ENCODE measurements around the gene MCU. TPM values are rescaled to one million over a fixed set of nuclear protein-coding genes. Genes with fewer than 3 reads are reported as not detected.
A peak's percentile ranks its signal among the peaks of the same experiment; 100 is the strongest.

The MCU gene
- total RNA-seq, 1 experiment from 2014 or later = 70.2 TPM

DNA sequence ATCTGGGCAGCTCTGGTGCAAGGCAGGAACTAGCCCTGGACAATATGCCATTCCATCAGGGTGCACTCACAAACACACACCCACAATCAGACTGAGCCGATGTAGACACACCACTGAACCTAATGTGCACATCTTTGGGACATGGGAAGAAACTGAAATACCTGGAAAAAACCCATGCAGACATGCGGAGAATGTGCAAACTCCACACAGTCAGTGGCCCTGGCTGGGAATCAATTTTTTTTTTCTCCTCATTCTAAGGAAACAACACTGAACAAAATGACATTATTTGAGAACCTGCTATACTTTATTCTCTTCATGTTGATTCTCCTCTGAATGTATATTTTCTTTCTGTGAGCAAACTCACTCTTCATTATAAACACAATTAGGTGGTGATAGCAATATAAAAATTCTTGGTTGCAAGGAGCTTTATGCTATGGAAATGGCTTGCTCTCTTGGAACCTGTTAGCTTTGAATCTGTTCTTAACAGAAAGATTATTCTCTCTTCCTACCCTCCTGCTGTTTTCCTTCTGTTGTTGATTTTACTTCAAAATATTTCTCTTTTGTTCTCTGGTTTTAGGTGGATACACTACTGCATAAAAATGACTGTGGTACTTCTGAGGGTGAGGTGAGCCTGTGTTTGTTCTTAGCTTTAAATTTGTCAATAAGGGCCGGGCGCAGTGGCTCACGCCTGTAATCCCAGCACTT is 33.1 kb upstream of the MCU start:
- no peaks in the 10 kb centered on the region for H3K36me3 Mint-ChIP-seq (ENCODE audit: insufficient read depth, unreplicated experiment)
- H3K27ac Mint-ChIP-seq (ENCODE audit: unreplicated experiment) = peak overlapping the region; percentile 8
- no peaks in the 10 kb centered on the region for H3K9me3 Mint-ChIP-seq (ENCODE audit: low read depth, unreplicated experiment)
- no TSS peak for BruUV-seq (replicated peaks)
- H3K27me3 Mint-ChIP-seq (ENCODE audit: unreplicated experiment) = no peaks in the 10 kb centered on the region
- H3K4me3 Mint-ChIP-seq (ENCODE audit: low read depth, unreplicated experiment) = no peak overlapping the region
- DNase-seq = no peak
- CTCF ChIA-PET = interaction anchor here (0.6 to 1.8 kb wide), 5 partner anchors 8 to 184 kb away, joined by 3 to 5 read pairs (median 5); no protein-coding TSS in a partner anchor
- TF ChIP-seq, protein P1, sequence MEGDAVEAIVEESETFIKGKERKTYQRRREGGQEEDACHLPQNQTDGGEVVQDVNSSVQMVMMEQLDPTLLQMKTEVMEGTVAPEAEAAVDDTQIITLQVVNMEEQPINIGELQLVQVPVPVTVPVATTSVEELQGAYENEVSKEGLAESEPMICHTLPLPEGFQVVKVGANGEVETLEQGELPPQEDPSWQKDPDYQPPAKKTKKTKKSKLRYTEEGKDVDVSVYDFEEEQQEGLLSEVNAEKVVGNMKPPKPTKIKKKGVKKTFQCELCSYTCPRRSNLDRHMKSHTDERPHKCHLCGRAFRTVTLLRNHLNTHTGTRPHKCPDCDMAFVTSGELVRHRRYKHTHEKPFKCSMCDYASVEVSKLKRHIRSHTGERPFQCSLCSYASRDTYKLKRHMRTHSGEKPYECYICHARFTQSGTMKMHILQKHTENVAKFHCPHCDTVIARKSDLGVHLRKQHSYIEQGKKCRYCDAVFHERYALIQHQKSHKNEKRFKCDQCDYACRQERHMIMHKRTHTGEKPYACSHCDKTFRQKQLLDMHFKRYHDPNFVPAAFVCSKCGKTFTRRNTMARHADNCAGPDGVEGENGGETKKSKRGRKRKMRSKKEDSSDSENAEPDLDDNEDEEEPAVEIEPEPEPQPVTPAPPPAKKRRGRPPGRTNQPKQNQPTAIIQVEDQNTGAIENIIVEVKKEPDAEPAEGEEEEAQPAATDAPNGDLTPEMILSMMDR (IDR thresholded peaks at IDR 0.05; ENCODE audit: unreplicated experiment) = no peak
- intact Hi-C loops (cut with micrococcal nuclease; ENCODE audit: unreplicated experiment) = no loop called here
- H3K4me1 Mint-ChIP-seq (ENCODE audit: low read depth, unreplicated experiment) = peaks cover 27% of the 10 kb centered on the region

DNA sequence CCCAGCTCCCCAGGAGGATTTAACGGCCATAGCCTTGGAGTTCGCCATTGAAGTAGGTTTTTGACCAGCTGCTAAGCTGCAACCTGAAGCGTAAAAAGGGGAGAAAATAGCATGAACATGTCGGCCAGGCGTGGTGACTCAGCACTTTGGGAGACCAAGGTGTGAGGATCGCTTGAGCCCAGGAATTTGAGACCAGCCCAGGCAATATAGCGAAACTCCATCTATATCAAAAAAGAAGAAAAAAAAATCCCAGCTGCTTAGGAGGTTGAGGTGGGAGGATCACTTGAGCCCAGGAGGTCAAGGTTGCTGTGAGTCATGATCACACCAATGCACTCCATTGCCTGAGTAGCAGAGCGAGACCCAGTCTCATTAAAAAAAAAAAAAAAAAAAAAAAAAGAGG is 32.2 kb upstream of the MCU start:
- peak; percentile 10 for DNase-seq
- Mint-ChIP-seq H3K9me3 (ENCODE audit: low read depth, unreplicated experiment) (no peaks in the 10 kb centered on the region), H3K4me1 (ENCODE audit: low read depth, unreplicated experiment) (peaks cover 27% of the 10 kb centered on the region), H3K4me3 (ENCODE audit: low read depth, unreplicated experiment) (no peak overlapping the region), H3K36me3 (ENCODE audit: insufficient read depth, unreplicated experiment) (no peaks in the 10 kb centered on the region), H3K27ac (ENCODE audit: unreplicated experiment) (peak overlapping the region; percentile 8), H3K27me3 (ENCODE audit: unreplicated experiment) (no peaks in the 10 kb centered on the region)
- TF ChIP-seq, protein P1 (IDR thresholded peaks at IDR 0.05; ENCODE audit: unreplicated experiment) = no peak
- intact Hi-C loops (cut with micrococcal nuclease; ENCODE audit: unreplicated experiment) = no loop called here
- CTCF ChIA-PET = interaction anchor here (0.6 to 1.7 kb wide), 4 partner anchors 9 to 276 kb away, joined by 3 to 8 read pairs (median 5); no protein-coding TSS in a partner anchor
- BruUV-seq (replicated peaks) = no TSS peak

- CTCF ChIA-PET = interaction anchor here (1.7 kb wide), 1 partner anchor 16 kb away, joined by 5 read pairs; no protein-coding TSS in a partner anchor
- intact Hi-C loops (cut with micrococcal nuclease; ENCODE audit: unreplicated experiment) = no loop called here
- no peaks in the 10 kb centered on the region for H3K9me3 Mint-ChIP-seq (ENCODE audit: low read depth, unreplicated experiment)
- BruUV-seq (replicated peaks) = no TSS peak
- no peaks in the 10 kb centered on the region for H3K36me3 Mint-ChIP-seq (ENCODE audit: insufficient read depth, unreplicated experiment)
- H3K4me1 Mint-ChIP-seq (ENCODE audit: low read depth, unreplicated experiment) = peaks cover 27% of the 10 kb centered on the region
- no peaks in the 10 kb centered on the region for H3K27me3 Mint-ChIP-seq (ENCODE audit: unreplicated experiment)
- H3K4me3 Mint-ChIP-seq (ENCODE audit: low read depth, unreplicated experiment) = no peak overlapping the region
- H3K27ac Mint-ChIP-seq (ENCODE audit: unreplicated experiment) = peak overlapping the region; percentile 8
- TF ChIP-seq, protein P1 (IDR thresholded peaks at IDR 0.05; ENCODE audit: unreplicated experiment) = no peak
- no peak for DNase-seq
Observed at GRCh38 chr10:72660220-72660619, 31.7 kb upstream of the MCU start.

DNA sequence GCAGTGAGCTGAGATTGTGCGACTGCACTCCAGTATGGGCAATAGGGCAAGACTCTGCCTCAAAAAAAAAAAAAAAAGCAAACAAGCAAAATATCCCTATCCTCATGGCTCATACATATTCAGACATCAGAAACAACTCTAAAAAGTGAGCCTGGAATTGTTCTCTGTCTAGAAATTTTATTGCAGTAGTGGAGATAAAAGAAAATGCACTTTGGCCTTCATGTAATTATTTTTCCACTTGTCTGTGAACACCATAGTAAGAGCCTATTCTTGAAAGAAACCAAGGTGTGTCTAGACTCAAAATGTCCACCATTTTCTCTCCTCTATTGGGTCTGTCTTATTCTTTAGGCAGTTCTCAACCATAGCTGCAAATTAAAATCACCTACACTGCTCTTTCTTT is 30.5 kb upstream of the MCU start:
- no peaks in the 10 kb centered on the region for H3K27me3 Mint-ChIP-seq (ENCODE audit: unreplicated experiment)
- TF ChIP-seq, protein P1 (IDR thresholded peaks at IDR 0.05; ENCODE audit: unreplicated experiment) = no peak
- H3K27ac Mint-ChIP-seq (ENCODE audit: unreplicated experiment) = no peak overlapping the region
- no peak overlapping the region for H3K4me3 Mint-ChIP-seq (ENCODE audit: low read depth, unreplicated experiment)
- no peak for DNase-seq
- H3K36me3 Mint-ChIP-seq (ENCODE audit: insufficient read depth, unreplicated experiment) = no peaks in the 10 kb centered on the region
- no TSS peak for BruUV-seq (replicated peaks)
- CTCF ChIA-PET = no interaction called here
- no peaks in the 10 kb centered on the region for H3K9me3 Mint-ChIP-seq (ENCODE audit: low read depth, unreplicated experiment)
- intact Hi-C loops (cut with micrococcal nuclease; ENCODE audit: unreplicated experiment) = no loop called here
- H3K4me1 Mint-ChIP-seq (ENCODE audit: low read depth, unreplicated experiment) = peaks cover 36% of the 10 kb centered on the region

Measured in Calu3 (cell line).